BJ (cell line): ENCODE data around the gene TBL1XR1. TPM values are rescaled to one million over a fixed set of nuclear protein-coding genes. Genes with fewer than 3 reads are reported as not detected.

Experiments used
- CTCF ChIA-PET: fragments of 350-600 bp; formaldehyde crosslinking; extraction: SDS; loops from one replicate; lab custom pipeline; 2021; ENCODE audit warnings: antibody characterized with exemption, inconsistent platforms; lab: Yijun Ruan, JAX
- POLR2A ChIA-PET: fragments of 300-600 bp; sonication (Branson Sonifier 250); formaldehyde crosslinking; extraction: SDS; loops from one replicate; lab custom pipeline; 2021; ENCODE audit warnings: antibody characterized with exemption; lab: Charles Lee
- DNase-seq: peaks from one replicate; pipeline ENCODE4 v3.0.0-alpha.2; 2011; ENCODE audit warnings: low read depth
- H3K27me3 ChIP-seq: 2 replicates; pipeline ENCODE4 v1.6.0; 2011; ENCODE audit warnings: low read length; ENCODE audit not compliant: control insufficient read depth, insufficient read depth
- H3K36me3 ChIP-seq: 2 replicates; pipeline ENCODE4 v1.5.1; 2011; ENCODE audit warnings: low read length; ENCODE audit not compliant: control insufficient read depth, insufficient read depth
- H3K4me3 ChIP-seq: 2 replicates; pipeline ENCODE4 v1.5.1; 2011; ENCODE audit warnings: low read depth, mild to moderate bottlenecking, control low read depth, low read length
- CTCF ChIP-seq: IDR thresholded peaks from 2 replicates; pipeline ENCODE4 v1.5.1; 2011; ENCODE audit warnings: low read depth, mild to moderate bottlenecking, control low read depth, inconsistent platforms, low read length, moderate library complexity; ENCODE audit not compliant: insufficient read depth
- polyA plus RNA-seq: library from polyadenylated mRNA; depleted of rRNA; stranded (reverse); fragments of >200 nt; gene quantifications from 2 replicates; pipeline ENCODE4 v1.2.3, GENCODE V29; 2011

The TBL1XR1 gene
- polyA plus RNA-seq, 1 experiment, result 95.4 TPM

DNA sequence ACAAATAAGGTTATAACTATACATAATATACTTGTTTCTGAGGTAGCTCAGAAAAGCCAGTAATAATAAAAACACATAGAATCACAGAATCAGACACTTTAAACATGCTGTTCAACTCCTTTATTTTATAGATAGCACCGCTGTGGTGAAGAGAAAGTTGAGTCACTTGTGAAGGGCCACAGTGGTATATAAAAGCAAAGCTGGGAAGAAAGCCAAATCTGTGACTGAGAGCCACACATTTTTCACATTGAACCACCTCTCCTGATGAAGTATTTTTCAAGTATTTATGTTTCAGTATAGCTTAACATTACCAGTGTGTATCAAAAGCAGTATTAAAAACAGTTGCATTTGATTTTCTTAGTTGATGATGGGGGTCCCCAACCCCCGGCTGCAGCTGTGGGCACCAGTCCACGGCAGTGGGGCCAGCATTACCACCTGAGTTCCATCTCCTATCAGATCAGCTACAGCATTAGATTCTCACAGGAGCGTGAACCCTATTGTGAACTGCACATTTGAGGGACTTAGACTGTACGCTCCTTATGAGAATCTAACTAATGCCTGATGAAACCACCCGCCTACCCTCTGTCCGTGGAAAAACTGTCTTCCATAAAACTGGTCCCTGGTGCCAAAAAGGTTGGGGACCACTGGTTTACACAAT, 46.2 kb downstream of the TBL1XR1 start:
- ChIA-PET CTCF (interaction anchor here (1.2 to 1.8 kb wide), 3 partner anchors 9 to 12 kb away, joined by 3 to 4 read pairs (median 3); no protein-coding TSS in a partner anchor), POLR2A (no interaction called here)
- no peak overlapping the region for H3K4me3 ChIP-seq
- no peak for TF ChIP-seq CTCF
- H3K27me3 ChIP-seq, result no peaks in the 10 kb centered on the region
- H3K36me3 ChIP-seq, result no peaks in the 10 kb centered on the region; the same call in 1 of the 2 replicates
- DNase-seq, result peak; percentile 51

DNA sequence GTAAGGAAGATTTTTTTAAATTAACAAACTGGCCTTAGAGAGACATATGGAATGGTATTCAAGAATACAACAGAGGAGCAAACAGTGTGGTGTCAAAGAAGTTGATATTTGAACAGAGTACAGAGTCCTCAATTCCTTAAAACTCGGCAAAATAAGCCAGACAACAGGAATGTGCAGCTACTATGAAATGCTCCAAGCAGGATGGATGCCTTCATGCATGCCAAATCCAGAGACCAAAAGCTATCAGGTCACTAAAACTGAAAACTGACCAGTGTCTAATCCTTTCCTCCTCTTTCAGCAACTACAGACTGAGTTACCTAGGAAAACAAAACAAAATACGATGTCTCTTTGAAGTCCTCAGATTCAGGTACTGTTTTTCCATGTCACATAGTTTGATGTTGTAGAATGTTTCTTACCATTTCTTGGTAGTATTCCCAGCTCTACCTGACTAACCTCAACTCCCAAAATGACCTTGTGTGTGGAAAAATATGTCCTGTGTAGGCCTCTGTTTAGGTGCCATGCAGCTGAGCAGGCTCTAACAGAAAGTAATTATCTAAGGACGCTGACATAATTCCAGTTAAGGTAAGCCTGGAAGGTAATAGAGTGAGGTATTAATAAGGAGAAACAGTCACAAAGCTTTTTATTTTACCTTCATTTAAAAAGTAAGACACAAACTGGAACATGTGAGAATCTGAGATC, 46.9 kb downstream of the TBL1XR1 start:
- H3K36me3 ChIP-seq, result no peaks in the 10 kb centered on the region
- TF ChIP-seq CTCF, result no peak
- no peak overlapping the region for H3K4me3 ChIP-seq
- no peak for DNase-seq
- ChIA-PET POLR2A (no interaction called here), CTCF (interaction anchor here (1.2 to 1.8 kb wide), 3 partner anchors 10 to 13 kb away, joined by 3 to 4 read pairs (median 3); no protein-coding TSS in a partner anchor)
- no peaks in the 10 kb centered on the region for H3K27me3 ChIP-seq

DNA sequence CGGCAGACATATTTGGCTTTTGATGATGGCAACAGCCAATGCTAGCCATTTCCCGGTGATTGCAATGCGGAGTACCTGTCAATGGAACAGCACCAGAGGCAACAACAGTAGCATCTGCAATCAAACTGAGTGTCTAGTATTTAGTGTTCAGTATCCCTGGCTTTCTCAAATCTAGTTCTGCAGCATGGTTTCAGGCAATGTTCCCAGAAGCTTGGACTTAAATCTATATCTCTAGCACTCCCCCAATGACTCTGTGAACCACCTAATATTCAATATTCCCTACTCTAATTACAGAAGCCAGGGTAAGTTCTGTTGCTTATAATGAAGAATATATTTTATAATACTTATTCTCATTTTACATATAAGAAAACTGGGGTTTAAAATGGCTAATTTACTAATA, 48.2 kb downstream of the TBL1XR1 start:
- Histone ChIP-seq H3K4me3 (no peak overlapping the region), H3K27me3 (no peaks in the 10 kb centered on the region), H3K36me3 (no peaks in the 10 kb centered on the region)
- CTCF ChIA-PET, result no interaction called here
- no peak for TF ChIP-seq CTCF
- POLR2A ChIA-PET, result no interaction called here
- DNase-seq, result no peak

- no peaks in the 10 kb centered on the region for H3K27me3 ChIP-seq
These were observed 49.5 kb downstream of the TBL1XR1 start for GRCh38 chr3:177147790-177148189.

More at GRCh38 chr3:177147790-177148189, 49.5 kb downstream of the TBL1XR1 start:
- CTCF ChIA-PET, result interaction anchor here (1.5 to 1.7 kb wide), 2 partner anchors 10 to 97 kb away, joined by 4 read pairs; no protein-coding TSS in a partner anchor
- no peak overlapping the region for H3K4me3 ChIP-seq
- POLR2A ChIA-PET, result no interaction called here
- no peak for DNase-seq
- TF ChIP-seq CTCF, result no peak
- no peaks in the 10 kb centered on the region for H3K36me3 ChIP-seq
